Stimulated activated CD8-positive, alpha-beta memory T cell treated with anti-CD3 and anti-CD28 coated beads, Interleukin-7, amount 100 ng/mL, for 4 hours (primary cell): ENCODE results near the gene MRPL48.
"Not testable (repeated sequence)": the region's sequence is repeated elsewhere in the genome, so short reads cannot be mapped to it uniquely, and the experiment has no call there.

Source experiments
- DNase-seq, 2 donors: peaks; one replicate each; pipeline ENCODE4 v3.0.0-alpha.2; 2020; ENCODE audit warnings: low read depth in 2 of 2

MRPL48 gene

DNA sequence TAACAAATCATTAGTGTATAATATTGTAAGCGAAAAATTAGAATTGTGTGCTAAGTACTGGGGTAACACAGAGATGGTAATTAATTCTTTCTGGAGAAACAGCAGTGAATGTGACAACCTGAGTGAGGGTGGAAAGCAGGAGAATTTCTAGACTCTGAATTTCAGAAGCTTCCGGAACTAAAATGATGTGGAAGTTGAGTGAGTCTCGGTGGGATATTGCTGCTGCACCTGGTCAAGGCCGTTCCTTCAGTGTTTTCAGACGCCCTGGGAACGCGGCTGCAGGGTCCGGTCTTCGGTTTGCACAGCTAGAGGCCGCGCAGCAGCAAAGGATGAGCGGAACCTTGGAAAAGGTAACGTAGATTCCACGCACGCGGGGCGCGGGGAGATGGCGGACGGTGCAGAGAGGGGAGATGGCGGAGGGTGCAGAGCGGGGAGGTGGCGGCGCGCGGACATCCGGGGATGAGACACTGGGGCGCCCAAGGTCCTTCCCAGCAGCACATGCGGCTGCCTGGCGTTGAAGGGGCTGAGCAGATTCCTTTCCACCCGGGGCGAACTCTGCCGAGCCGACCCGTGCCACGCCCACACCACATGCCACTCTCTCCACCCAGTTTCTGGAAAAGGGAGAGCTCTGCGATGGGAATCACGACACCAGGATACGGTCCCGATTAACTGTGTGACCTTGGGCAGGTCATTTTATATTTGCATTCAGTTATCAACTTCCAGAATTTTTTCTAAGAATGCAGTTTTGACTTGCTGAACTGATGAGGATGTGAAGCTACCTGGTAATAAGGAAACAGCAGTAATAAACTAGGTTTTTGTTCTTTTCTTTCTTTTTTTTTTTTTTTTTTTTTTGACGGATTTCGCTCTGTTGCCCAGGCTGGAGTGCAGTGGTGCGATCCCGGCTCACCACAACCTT is at the start of gene MRPL48:
Gene MRPL48, plus strand, starts transcription at position 232 of the 916 bp plus-strand sequence. Its CDS starts 98 bp downstream, at position 330.
- peak; percentile 74 to 89 for DNase-seq

DNA sequence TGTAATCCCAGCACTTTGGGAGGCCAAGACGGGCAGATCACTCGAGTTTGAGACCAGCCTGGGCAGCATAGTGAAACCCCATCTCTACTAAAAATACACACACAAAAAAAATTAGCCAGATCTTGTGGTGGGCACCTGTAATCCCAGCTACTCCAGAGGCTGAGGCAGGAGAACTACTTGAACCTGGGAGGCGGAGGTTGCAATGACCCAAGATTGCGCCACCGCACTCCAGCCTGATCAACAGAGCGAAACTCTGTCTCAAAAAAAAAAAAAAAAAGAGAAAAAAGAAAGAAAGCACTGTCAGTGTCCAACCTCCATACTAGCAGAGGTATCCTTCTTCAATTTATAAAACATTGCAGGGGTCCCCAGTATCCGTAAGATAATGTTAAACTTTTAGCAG is 44.6 kb upstream of the MRPL48 start:
- no peak for DNase-seq

DNA sequence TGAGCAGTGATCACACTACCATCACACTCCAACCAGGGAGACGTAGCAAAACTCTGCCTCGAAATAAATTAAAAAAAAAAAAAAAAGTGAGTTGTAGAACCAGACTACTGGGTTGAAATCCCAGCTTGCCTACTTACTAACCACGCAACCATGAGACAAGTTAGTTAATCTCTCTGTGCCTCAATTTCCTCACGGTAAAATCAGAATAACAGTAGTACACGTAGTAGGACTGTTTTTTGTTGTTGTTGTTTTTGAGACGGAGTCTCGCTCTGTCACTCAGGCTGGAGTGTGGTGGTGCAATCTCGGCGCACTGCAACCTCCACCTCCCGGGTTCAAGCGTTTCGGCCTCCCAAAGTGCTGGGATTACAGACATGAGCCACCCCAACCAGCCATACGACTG is 41.0 kb upstream of the MRPL48 start:
- no peak for DNase-seq

- DNase-seq, result no peak
These were observed 39.9 kb upstream of the MRPL48 start for GRCh38 chr11:73747762-73748161.

DNA sequence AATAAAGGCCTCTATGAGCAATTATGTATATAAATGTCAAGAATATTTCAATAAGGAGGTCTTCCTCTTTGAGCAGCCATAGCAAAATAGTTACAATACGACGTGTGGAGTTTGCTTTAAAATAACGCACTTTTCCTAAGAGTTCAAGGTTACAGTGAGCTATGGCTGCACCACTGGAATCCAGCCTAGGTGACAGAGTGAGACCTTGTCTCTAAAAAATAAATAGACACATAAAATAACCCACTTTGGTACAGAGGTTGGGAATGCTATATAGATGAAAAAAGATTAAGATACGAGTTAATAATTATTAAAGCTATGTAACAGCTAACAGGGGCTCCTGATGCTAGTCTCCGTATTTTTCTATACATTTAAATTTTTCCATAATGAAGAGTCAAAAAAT is 39.4 kb upstream of the MRPL48 start:
- no peak for DNase-seq

DNA sequence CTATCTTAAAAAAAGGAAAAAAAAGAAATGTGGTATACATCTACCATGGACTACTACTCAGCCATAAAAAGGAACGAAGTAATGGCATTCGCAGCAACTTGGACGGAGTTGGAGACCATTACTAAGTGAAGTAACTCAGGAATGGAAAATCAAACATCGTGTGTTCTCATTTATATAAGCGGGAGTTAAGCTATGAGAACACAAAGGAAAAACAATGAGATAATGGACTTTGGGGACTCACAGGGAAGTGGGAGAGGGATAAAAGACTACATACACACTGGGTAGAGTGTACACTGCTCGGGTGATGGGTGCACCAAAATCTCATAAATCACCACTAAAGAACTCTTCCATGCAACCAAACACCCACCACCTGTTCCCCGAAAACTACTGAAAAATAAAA is 38.6 kb upstream of the MRPL48 start:
- no peak for DNase-seq

DNA sequence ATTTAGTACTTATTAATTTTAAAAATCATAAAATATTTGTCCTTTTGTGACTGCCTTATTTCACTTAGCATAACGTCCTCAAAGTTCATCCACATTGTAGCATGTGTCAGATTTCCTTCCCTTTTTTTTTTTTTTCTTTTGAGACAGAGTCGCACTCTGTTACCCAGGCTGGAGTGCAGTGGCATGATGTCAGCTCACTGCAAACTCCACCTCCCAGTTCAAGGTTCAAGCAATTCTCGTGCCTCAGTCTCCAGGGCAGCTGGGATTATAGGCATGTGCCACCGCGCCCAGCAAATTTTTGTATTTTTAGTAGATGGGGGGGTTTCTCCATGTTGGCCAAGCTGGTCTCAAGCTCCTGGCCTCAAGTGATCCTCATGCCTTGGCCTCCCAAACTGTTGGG is 37.4 kb upstream of the MRPL48 start:
- no peak for DNase-seq

DNA sequence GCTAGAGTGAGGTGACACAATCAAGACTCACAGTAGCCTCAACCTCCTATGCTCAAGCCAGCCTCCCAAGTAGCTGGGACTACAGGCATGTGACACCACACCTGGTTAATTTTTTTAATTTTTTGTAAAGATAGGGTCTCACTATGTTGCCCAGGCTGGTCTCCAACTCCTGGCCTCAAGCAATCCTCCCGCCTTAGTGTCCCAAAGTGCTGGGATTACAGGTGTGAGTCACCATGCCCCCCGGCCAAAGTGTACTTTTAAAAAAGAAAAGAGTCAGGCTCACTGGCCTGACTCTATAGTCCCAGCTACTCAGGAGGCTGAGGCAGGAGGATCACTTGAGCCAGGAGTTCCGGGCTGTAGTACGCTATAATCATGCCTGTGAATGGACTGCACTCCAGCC is 36.8 kb upstream of the MRPL48 start:
- DNase-seq, result not testable (repeated sequence)

DNA sequence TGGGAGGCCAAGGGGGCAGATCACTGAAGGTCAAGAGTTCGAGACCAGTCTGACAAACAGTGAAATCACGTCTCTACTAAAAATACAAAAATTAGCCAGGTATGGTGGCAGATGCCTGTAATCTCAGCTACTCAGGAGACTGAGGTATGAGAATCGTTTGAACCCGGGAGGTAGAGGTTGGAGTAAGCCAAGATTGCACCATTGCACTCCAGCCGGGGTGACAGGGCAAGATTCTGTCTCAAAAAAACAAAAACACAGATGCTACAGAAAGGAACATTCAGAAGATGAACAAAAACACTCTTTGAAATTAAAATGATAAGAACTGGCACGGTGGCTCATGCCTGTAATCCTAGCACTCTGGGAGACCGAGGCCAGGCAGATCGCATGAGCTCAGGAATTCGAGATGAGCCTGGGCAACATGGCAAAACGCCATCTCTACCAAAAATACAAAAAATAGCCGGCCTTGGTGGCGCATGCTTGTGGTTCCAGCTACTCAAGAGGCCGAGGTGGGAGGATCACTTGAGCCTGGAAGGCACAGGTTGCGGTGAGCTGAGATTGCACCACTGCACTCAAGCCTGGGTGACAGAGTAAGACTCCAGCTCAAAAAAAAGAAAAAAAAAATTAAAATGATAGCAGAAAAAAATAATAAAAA is 35.3 kb upstream of the MRPL48 start:
- no peak for DNase-seq

GRCh38 chr11:73752903-73753302 is 34.8 kb upstream of the MRPL48 start:
- no peak for DNase-seq

DNA sequence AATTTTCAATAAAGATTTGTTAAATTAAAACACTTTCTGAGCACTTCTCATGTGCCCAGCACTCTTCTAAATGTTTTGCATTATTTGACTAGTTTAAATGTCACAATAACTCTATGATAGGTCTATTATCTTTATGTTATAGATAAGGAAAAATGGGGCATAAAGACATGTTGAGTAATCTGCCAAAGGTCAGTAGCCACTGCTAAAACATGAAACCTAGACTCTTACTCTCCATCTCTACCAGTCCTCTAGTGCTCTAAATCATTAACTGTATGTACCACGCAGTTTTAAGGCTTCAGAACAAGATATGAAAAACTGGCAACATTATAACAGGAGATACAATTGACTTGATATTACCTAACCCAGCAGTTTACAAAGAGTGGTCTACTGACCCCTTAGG is 33.7 kb upstream of the MRPL48 start:
- no peak for DNase-seq

- DNase-seq, result no peak
These were observed 32.0 kb upstream of the MRPL48 start for GRCh38 chr11:73755670-73756069.

GRCh38 chr11:73757598-73757997 is 30.1 kb upstream of the MRPL48 start:
- DNase-seq, result no peak

GRCh38 chr11:73758451-73758850 is 29.2 kb upstream of the MRPL48 start:
- DNase-seq, result no peak

- no peak for DNase-seq
These were observed 28.0 kb upstream of the MRPL48 start for GRCh38 chr11:73759610-73760134.

DNA sequence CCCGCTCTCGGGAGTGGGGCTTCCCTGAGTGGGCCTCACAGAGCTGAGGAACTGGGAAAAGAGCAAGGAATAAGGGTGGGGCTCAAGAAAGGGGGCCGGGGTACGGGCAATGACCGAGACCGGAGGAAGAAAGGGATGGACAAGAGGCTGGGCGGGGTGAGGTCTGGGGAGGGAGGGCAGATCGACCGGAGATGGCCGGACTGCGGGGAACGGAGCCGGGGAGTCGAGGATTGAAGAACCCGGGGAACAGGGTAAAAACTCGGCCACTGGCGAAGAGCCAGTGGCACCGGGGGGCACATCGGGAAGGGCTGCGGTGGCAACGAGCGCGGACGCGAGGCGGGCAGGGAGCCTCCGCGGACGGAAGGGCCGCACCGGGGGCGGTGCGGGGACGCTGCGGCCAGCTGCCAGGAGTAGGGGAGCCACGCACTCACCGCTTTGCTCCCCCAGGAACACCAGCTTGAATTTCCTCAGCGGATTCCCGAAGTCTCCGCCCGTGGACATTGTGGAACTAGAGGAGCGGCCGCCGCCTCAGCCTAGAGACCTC is 27.5 kb upstream of the MRPL48 start:
- no peak for DNase-seq

DNA sequence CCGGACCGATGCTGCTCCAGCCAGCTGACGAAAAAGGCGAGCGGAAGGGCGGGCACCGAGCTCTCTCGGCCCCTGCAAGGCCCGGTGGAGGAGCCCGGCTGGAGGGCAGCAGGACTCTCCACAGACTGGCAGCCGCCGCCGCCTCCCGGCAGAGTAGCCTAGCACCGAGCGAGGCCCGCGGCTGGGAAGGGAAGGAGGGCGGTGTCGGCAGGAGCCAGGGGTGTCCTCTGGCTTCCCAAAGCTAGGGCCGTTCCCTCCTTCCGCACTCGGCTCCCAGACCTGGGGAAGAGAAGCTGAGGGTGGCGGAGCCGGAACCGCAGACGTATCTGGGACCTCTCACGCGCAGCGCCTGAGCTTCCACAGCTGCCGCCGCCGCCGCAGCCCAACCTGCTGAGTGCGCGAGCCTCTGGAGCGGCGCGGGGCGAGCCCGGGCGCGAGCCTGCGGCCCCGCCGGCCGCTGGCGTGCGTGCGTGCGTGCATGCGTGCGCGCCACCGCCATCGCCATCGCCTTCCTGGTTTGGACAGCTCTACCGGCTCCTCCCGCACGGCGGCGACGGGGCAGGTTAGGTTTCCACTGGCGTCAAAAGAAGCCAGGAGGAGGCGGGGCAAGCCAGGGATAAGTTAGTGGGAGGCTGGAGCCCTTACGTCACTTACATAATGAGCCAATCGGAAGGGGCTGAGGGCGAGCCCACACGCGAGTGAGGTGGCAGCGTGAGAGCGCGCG is 26.8 kb upstream of the MRPL48 start, which contains the start of gene RAB6A:
Gene RAB6A, minus strand, starts transcription at position 396 of the 724 bp plus-strand sequence. CDS start 439 bp downstream, outside the sequence.
- peak; percentile 99 for DNase-seq

GRCh38 chr11:73761403-73761945 is 26.2 kb upstream of the MRPL48 start:
- DNase-seq, result no peak

DNA sequence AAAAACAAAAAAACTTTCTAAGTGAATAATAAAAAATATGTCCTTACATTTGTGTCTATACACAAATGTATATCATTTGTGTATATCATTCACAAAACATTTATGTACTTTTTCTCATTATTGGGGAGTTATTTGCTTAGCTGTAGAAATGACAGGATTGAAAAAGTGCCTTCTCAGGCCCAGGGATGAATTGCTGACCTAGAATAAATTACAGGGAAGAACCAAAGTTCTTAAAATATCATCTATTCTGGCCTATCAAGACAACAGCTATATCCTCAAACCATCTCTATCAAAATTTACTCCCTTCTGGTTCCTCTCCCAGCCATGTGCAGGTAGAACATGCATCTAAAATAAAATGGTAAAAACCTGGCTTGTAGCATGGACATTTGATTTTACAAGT is 24.9 kb upstream of the MRPL48 start:
- no peak for DNase-seq

- no peak for DNase-seq
These were observed 20.9 kb upstream of the MRPL48 start for GRCh38 chr11:73766763-73767162.

GRCh38 chr11:73770811-73771210 is 16.9 kb upstream of the MRPL48 start:
- not testable (repeated sequence) for DNase-seq
